ENCODE data around the gene KNDC1.

Gene KNDC1

DNA sequence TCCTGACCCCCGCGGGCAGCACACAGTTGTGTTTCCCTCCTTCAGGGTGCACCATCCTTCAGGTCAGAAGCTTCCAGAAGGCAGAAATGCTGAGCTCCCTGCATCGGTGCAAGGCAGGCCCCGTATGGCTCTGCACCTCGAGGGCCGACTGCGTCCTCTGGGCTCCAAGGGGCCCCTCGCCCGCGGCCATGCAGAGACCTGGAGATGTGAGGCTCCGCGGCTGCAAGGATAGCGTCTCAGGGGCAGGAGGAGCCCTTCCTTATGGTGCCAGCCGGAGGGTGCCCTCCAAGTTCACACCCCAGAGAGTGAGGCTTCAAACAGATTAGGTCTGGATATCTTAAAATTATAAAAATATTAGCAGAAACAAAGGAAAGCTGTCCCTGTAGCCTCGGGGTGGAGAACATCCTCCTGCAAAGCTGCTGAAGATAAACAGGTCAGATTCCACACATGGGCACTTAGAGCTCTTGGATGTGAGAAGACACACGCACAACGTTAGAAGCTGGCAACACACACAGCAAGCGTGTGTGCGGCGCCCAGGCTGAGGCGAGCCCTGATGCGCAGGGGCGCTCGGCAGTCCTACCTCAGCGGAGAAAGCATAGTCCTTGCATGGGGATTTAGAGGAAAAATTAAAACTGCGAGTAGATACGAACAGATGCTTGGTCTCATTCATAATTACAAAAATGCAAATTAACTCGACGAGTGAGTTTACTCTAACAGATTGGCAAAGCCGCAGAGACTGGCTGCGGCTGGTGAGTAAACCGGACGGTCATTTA lies 20.4 kb downstream of the KNDC1 start:
- Histone ChIP-seq H2BK5ac (ENCODE audit: low read length) (no peak overlapping the region), H4K91ac (ENCODE audit: low read depth, low read length, poor library complexity) (no peak overlapping the region), H3K14ac (ENCODE audit: low read length) (no peak overlapping the region), H3K4me3 (ENCODE audit: low read length in 2 of 2) (no peak overlapping the region), H3K9me3 (replicated peaks in 1 of 2; ENCODE audit: control insufficient read depth in 2 of 2, insufficient read depth in 1 of 2, low read depth in 1 of 2, low read length in 2 of 2) (peaks cover 0 to 18% of the 10 kb centered on the region in 2 donors), H3K27me3 (ENCODE audit: control insufficient read depth in 3 of 3, insufficient read depth in 3 of 3, low read depth in 1 of 3, low read length in 3 of 3) (peaks cover 0 to 5% (median 0%) of the 10 kb centered on the region in 3 experiments), H3K79me1 (ENCODE audit: low read depth, low read length) (peaks cover 5% of the 10 kb centered on the region), H3K9ac (ENCODE audit: low read depth, low read length, poor library complexity) (no peak overlapping the region), H3K4me1 (ENCODE audit: control insufficient read depth in 2 of 2, insufficient read depth in 1 of 2, low read depth in 1 of 2, low read length in 2 of 2) (peaks cover 0 to 7% of the 10 kb centered on the region in 2 donors), H2AFZ (ENCODE audit: low read length) (no peak overlapping the region), H3K36me3 (replicated peaks in 1 of 2; ENCODE audit: control insufficient read depth in 2 of 2, insufficient read depth in 2 of 2, low read length in 2 of 2) (peaks cover 0 to 18% of the 10 kb centered on the region in 2 donors), H2BK12ac (ENCODE audit: low read length) (no peak overlapping the region), H2BK15ac (ENCODE audit: low read length) (no peak overlapping the region), H3K18ac (ENCODE audit: low read length) (no peak overlapping the region), H3K4ac (ENCODE audit: low read length) (no peak overlapping the region), H3K27ac (replicated peaks; ENCODE audit: low read length) (no peak overlapping the region), H2BK120ac (ENCODE audit: low read depth, low read length) (no peak overlapping the region), H4K8ac (ENCODE audit: low read depth, low read length) (no peak overlapping the region), H3K4me2 (ENCODE audit: insufficient read depth, low read length, poor library complexity, severe bottlenecking) (no peak overlapping the region), H3K23ac (ENCODE audit: low read depth, low read length, poor library complexity) (peak overlapping the region; percentile 95), H2AK5ac (ENCODE audit: low read depth, low read length) (no peak overlapping the region)
- no peak for DNase-seq (ENCODE audit: low spot score)
- WGBS, 2 donors (ENCODE audit: extremely low coverage in 2 of 2, insufficient read length in 2 of 2, insufficient replicate concordance in 1 of 2): no CpG with 5 or more reads among the region's 33 CpGs

- H2BK5ac ChIP-seq (ENCODE audit: low read length): peak overlapping the region; percentile 24
- no CpG with 5 or more reads among the region's 23 CpGs for WGBS, 2 donors (ENCODE audit: extremely low coverage in 2 of 2, insufficient read length in 2 of 2, insufficient replicate concordance in 1 of 2)
- no peak overlapping the region for H3K4ac ChIP-seq (ENCODE audit: low read length)
- no peak overlapping the region for H3K4me2 ChIP-seq (ENCODE audit: insufficient read depth, low read length, poor library complexity, severe bottlenecking)
- H3K23ac ChIP-seq (ENCODE audit: low read depth, low read length, poor library complexity): peak overlapping the region; percentile 95
- peaks cover 3 to 9% of the 10 kb centered on the region in 2 donors for H3K4me1 ChIP-seq (ENCODE audit: control insufficient read depth in 2 of 2, insufficient read depth in 1 of 2, low read depth in 1 of 2, low read length in 2 of 2)
- no peak overlapping the region for H3K27ac ChIP-seq (replicated peaks; ENCODE audit: low read length)
- H2AFZ ChIP-seq (ENCODE audit: low read length): no peak overlapping the region
- no peak overlapping the region for H3K9ac ChIP-seq (ENCODE audit: low read depth, low read length, poor library complexity)
- H3K27me3 ChIP-seq (ENCODE audit: control insufficient read depth in 3 of 3, insufficient read depth in 3 of 3, low read depth in 1 of 3, low read length in 3 of 3): peaks cover 0 to 5% (median 0%) of the 10 kb centered on the region in 3 experiments
- H2BK120ac ChIP-seq (ENCODE audit: low read depth, low read length): no peak overlapping the region
- no peak overlapping the region for H3K14ac ChIP-seq (ENCODE audit: low read length)
- no peak overlapping the region for H4K8ac ChIP-seq (ENCODE audit: low read depth, low read length)
- peak overlapping the region; percentile 71 for H3K18ac ChIP-seq (ENCODE audit: low read length)
- peaks cover 0 to 18% of the 10 kb centered on the region in 2 donors for H3K9me3 ChIP-seq (replicated peaks in 1 of 2; ENCODE audit: control insufficient read depth in 2 of 2, insufficient read depth in 1 of 2, low read depth in 1 of 2, low read length in 2 of 2)
- H3K36me3 ChIP-seq (replicated peaks in 1 of 2; ENCODE audit: control insufficient read depth in 2 of 2, insufficient read depth in 2 of 2, low read length in 2 of 2): peaks cover 0 to 18% of the 10 kb centered on the region in 2 donors
- no peak overlapping the region for H3K4me3 ChIP-seq (ENCODE audit: low read length in 2 of 2)
- peak overlapping the region; percentile 10 for H2BK12ac ChIP-seq (ENCODE audit: low read length)
- peak overlapping the region; percentile 84 for H2AK5ac ChIP-seq (ENCODE audit: low read depth, low read length)
- DNase-seq (ENCODE audit: low spot score): no peak
- no peak overlapping the region for H2BK15ac ChIP-seq (ENCODE audit: low read length)
- H3K79me1 ChIP-seq (ENCODE audit: low read depth, low read length): peaks cover 5% of the 10 kb centered on the region
- no peak overlapping the region for H4K91ac ChIP-seq (ENCODE audit: low read depth, low read length, poor library complexity)
Observed at GRCh38 chr10:133180965-133181639, 21.1 kb downstream of the KNDC1 start.

DNA sequence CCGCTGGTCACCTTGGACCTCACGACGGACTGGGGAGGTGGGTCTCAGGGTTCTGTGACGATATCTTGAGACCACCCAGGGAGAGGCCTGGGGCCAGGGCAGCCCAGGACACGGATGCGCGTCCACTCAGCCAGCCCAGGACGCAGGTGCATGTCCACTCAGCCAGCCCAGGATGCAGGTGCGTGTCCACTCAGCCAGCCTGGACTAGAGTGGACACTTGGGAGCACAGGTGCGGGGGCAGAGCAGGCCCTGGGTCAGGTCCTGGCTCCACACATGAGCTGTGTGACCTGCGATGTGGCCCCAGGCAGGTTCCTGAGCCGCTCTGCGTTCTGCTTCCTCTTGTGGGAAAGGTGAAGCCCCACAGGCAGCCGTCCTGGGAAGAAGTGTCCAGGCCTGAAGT lies 22.2 kb downstream of the KNDC1 start:
- peak overlapping the region; percentile 65 for H3K18ac ChIP-seq (ENCODE audit: low read length)
- H3K9me3 ChIP-seq (replicated peaks in 1 of 2; ENCODE audit: control insufficient read depth in 2 of 2, insufficient read depth in 1 of 2, low read depth in 1 of 2, low read length in 2 of 2): peaks cover 0 to 14% of the 10 kb centered on the region in 2 donors
- peaks cover 0 to 5% (median 0%) of the 10 kb centered on the region in 3 experiments for H3K27me3 ChIP-seq (ENCODE audit: control insufficient read depth in 3 of 3, insufficient read depth in 3 of 3, low read depth in 1 of 3, low read length in 3 of 3)
- no peak overlapping the region for H3K27ac ChIP-seq (replicated peaks; ENCODE audit: low read length)
- DNase-seq (ENCODE audit: low spot score): no peak
- H3K14ac ChIP-seq (ENCODE audit: low read length): peak overlapping the region; percentile 21
- H2BK15ac ChIP-seq (ENCODE audit: low read length): no peak overlapping the region
- H3K23ac ChIP-seq (ENCODE audit: low read depth, low read length, poor library complexity): peak overlapping the region; percentile 52
- WGBS, 2 donors (ENCODE audit: extremely low coverage in 2 of 2, insufficient read length in 2 of 2, insufficient replicate concordance in 1 of 2): no CpG with 5 or more reads among the region's 14 CpGs
- H2AFZ ChIP-seq (ENCODE audit: low read length): no peak overlapping the region
- no peak overlapping the region for H3K4me3 ChIP-seq (ENCODE audit: low read length in 2 of 2)
- H3K36me3 ChIP-seq (replicated peaks in 1 of 2; ENCODE audit: control insufficient read depth in 2 of 2, insufficient read depth in 2 of 2, low read length in 2 of 2): peaks cover 0 to 15% of the 10 kb centered on the region in 2 donors
- H2BK5ac ChIP-seq (ENCODE audit: low read length): no peak overlapping the region
- H3K9ac ChIP-seq (ENCODE audit: low read depth, low read length, poor library complexity): peak overlapping the region; percentile 88
- peak overlapping the region; percentile 19 for H2AK5ac ChIP-seq (ENCODE audit: low read depth, low read length)
- H3K4me1 ChIP-seq (ENCODE audit: control insufficient read depth in 2 of 2, insufficient read depth in 1 of 2, low read depth in 1 of 2, low read length in 2 of 2): peaks cover 5 to 11% of the 10 kb centered on the region in 2 donors
- no peak overlapping the region for H3K4ac ChIP-seq (ENCODE audit: low read length)
- peaks cover 6% of the 10 kb centered on the region for H3K79me1 ChIP-seq (ENCODE audit: low read depth, low read length)
- H2BK120ac ChIP-seq (ENCODE audit: low read depth, low read length): no peak overlapping the region
- no peak overlapping the region for H3K4me2 ChIP-seq (ENCODE audit: insufficient read depth, low read length, poor library complexity, severe bottlenecking)
- H4K91ac ChIP-seq (ENCODE audit: low read depth, low read length, poor library complexity): peak overlapping the region; percentile 43
- no peak overlapping the region for H2BK12ac ChIP-seq (ENCODE audit: low read length)
- no peak overlapping the region for H4K8ac ChIP-seq (ENCODE audit: low read depth, low read length)

Data from neuronal stem cell (in vitro differentiated cells).